IgD-negative memory B cell (primary cell): ENCODE results near the gene GABRB1. TPM values are rescaled to one million over a fixed set of nuclear protein-coding genes. Genes with fewer than 3 reads are reported as not detected.

Experiments
- H3K27ac Mint-ChIP-seq, 3 donors: one replicate each; pipeline ENCODE4 v1.8.0; 2020 to 2022; ENCODE audit warnings: mild to moderate bottlenecking in 3 of 3, mixed read lengths in 3 of 3, moderate library complexity in 1 of 3
- H3K27me3 Mint-ChIP-seq: one replicate; pipeline ENCODE4 v1.8.0; 2021; ENCODE audit warnings: mixed read lengths
- H3K36me3 Mint-ChIP-seq: one replicate; pipeline ENCODE4 v1.8.0; 2020; ENCODE audit warnings: mild to moderate bottlenecking, mixed read lengths
- H3K4me1 Mint-ChIP-seq, 3 donors: one replicate each; pipeline ENCODE4 v1.8.0; 2020 to 2022; ENCODE audit warnings: mixed read lengths in 3 of 3, mild to moderate bottlenecking in 1 of 3
- H3K4me3 Mint-ChIP-seq, 4 donors: one replicate each; pipeline ENCODE4 v1.8.0; 2020 to 2022; ENCODE audit warnings: mild to moderate bottlenecking in 4 of 4, mixed read lengths in 4 of 4, moderate library complexity in 3 of 4
- H3K9me3 Mint-ChIP-seq, 3 donors: one replicate each; pipeline ENCODE4 v1.8.0; 2020 to 2021; ENCODE audit warnings: mixed read lengths in 3 of 3, mild to moderate bottlenecking in 1 of 3
- polyA plus RNA-seq: library from polyadenylated mRNA; unstranded; fragments of 300-500 nt; fragmentation: Illumina TruSeq; gene quantifications from one replicate; pipeline ENCODE4 v1.2.3, GENCODE V29; 2021

GABRB1 gene
- polyA plus RNA-seq, 1 donor from 2014 or later = not detected

GRCh38 chr4:47120783-47121182 lies 89.4 kb downstream of the GABRB1 start:
- Mint-ChIP-seq H3K9me3 (peaks cover 0 to 2% (median 2%) of the 10 kb centered on the region in 3 donors), H3K4me1 (no peaks in the 10 kb centered on the region), H3K36me3 (no peaks in the 10 kb centered on the region), H3K27ac (no peak overlapping the region), H3K27me3 (peaks cover 4% of the 10 kb centered on the region), H3K4me3 (no peak overlapping the region)

- H3K36me3 Mint-ChIP-seq = no peaks in the 10 kb centered on the region
- no peaks in the 10 kb centered on the region for H3K4me1 Mint-ChIP-seq
- no peak overlapping the region for H3K4me3 Mint-ChIP-seq
- no peak overlapping the region for H3K27ac Mint-ChIP-seq
- H3K9me3 Mint-ChIP-seq = peaks cover 0 to 2% (median 0%) of the 10 kb centered on the region in 3 donors
- peaks cover 2% of the 10 kb centered on the region for H3K27me3 Mint-ChIP-seq
Observed at GRCh38 chr4:47122592-47123291, 91.4 kb downstream of the GABRB1 start.

- Mint-ChIP-seq H3K27ac (no peak overlapping the region), H3K4me3 (no peak overlapping the region), H3K36me3 (no peaks in the 10 kb centered on the region), H3K4me1 (peaks cover 0 to 2% (median 0%) of the 10 kb centered on the region in 3 donors), H3K27me3 (no peaks in the 10 kb centered on the region), H3K9me3 (peaks cover 0 to 2% (median 0%) of the 10 kb centered on the region in 3 donors)
Observed at GRCh38 chr4:47128991-47129390, 97.6 kb downstream of the GABRB1 start.

GRCh38 chr4:47135210-47135609 lies 103.8 kb downstream of the GABRB1 start:
- Mint-ChIP-seq H3K9me3 (peaks cover 0 to 2% (median 0%) of the 10 kb centered on the region in 3 donors), H3K4me3 (no peak overlapping the region), H3K27ac (no peak overlapping the region), H3K36me3 (no peaks in the 10 kb centered on the region), H3K27me3 (peaks cover 2% of the 10 kb centered on the region), H3K4me1 (peaks cover 0 to 2% (median 0%) of the 10 kb centered on the region in 3 donors)

- H3K9me3 Mint-ChIP-seq = peaks cover 0 to 2% (median 0%) of the 10 kb centered on the region in 3 donors
- no peak overlapping the region for H3K4me3 Mint-ChIP-seq
- H3K36me3 Mint-ChIP-seq = no peaks in the 10 kb centered on the region
- H3K4me1 Mint-ChIP-seq = no peaks in the 10 kb centered on the region
- no peak overlapping the region for H3K27ac Mint-ChIP-seq
- no peaks in the 10 kb centered on the region for H3K27me3 Mint-ChIP-seq
Observed at GRCh38 chr4:47143261-47143660, 111.9 kb downstream of the GABRB1 start.

- no peaks in the 10 kb centered on the region for H3K36me3 Mint-ChIP-seq
- no peaks in the 10 kb centered on the region for H3K9me3 Mint-ChIP-seq
- H3K4me1 Mint-ChIP-seq = no peaks in the 10 kb centered on the region
- H3K4me3 Mint-ChIP-seq = no peak overlapping the region
- no peak overlapping the region for H3K27ac Mint-ChIP-seq
- H3K27me3 Mint-ChIP-seq = no peaks in the 10 kb centered on the region
Observed at GRCh38 chr4:47145630-47146029, 114.3 kb downstream of the GABRB1 start.

GRCh38 chr4:47154816-47155370 lies 123.5 kb downstream of the GABRB1 start:
- H3K27me3 Mint-ChIP-seq = peaks cover 2% of the 10 kb centered on the region
- no peaks in the 10 kb centered on the region for H3K9me3 Mint-ChIP-seq
- peak overlapping the region in 1 of 3 donors; percentile 7 for H3K27ac Mint-ChIP-seq
- no peaks in the 10 kb centered on the region for H3K36me3 Mint-ChIP-seq
- no peaks in the 10 kb centered on the region for H3K4me1 Mint-ChIP-seq
- no peak overlapping the region for H3K4me3 Mint-ChIP-seq

- H3K27me3 Mint-ChIP-seq = peaks cover 2% of the 10 kb centered on the region
- H3K4me1 Mint-ChIP-seq = no peaks in the 10 kb centered on the region
- H3K4me3 Mint-ChIP-seq = no peak overlapping the region
- H3K27ac Mint-ChIP-seq = no peak overlapping the region
- no peaks in the 10 kb centered on the region for H3K9me3 Mint-ChIP-seq
- no peaks in the 10 kb centered on the region for H3K36me3 Mint-ChIP-seq
Observed at GRCh38 chr4:47155919-47156318, 124.6 kb downstream of the GABRB1 start.

- Mint-ChIP-seq H3K27ac (no peak overlapping the region), H3K36me3 (no peaks in the 10 kb centered on the region), H3K27me3 (no peaks in the 10 kb centered on the region), H3K4me1 (no peaks in the 10 kb centered on the region), H3K9me3 (peaks cover 0 to 1% (median 0%) of the 10 kb centered on the region in 3 donors), H3K4me3 (no peak overlapping the region)
Observed at GRCh38 chr4:47160095-47160494, 128.7 kb downstream of the GABRB1 start.

GRCh38 chr4:47167081-47168035 lies 136.0 kb downstream of the GABRB1 start:
- no peaks in the 10 kb centered on the region for H3K27me3 Mint-ChIP-seq
- H3K4me3 Mint-ChIP-seq = no peak overlapping the region
- peak overlapping the region in 1 of 3 donors; percentile 83 for H3K27ac Mint-ChIP-seq
- peaks cover 0 to 5% (median 1%) of the 10 kb centered on the region in 3 donors for H3K9me3 Mint-ChIP-seq
- no peaks in the 10 kb centered on the region for H3K36me3 Mint-ChIP-seq
- H3K4me1 Mint-ChIP-seq = no peaks in the 10 kb centered on the region

- Mint-ChIP-seq H3K27ac (no peak overlapping the region), H3K4me1 (no peaks in the 10 kb centered on the region)
Observed at GRCh38 chr4:47184083-47184482, 152.7 kb downstream of the GABRB1 start.

GRCh38 chr4:47185761-47186160 lies 154.4 kb downstream of the GABRB1 start:
- no peak overlapping the region for H3K4me3 Mint-ChIP-seq
- no peaks in the 10 kb centered on the region for H3K4me1 Mint-ChIP-seq
- no peak overlapping the region for H3K27ac Mint-ChIP-seq
- no peaks in the 10 kb centered on the region for H3K9me3 Mint-ChIP-seq
- peaks cover 2% of the 10 kb centered on the region for H3K27me3 Mint-ChIP-seq
- H3K36me3 Mint-ChIP-seq = no peaks in the 10 kb centered on the region

More at GRCh38 chr4:47184083-47184482, 152.7 kb downstream of the GABRB1 start:
- no peaks in the 10 kb centered on the region for H3K36me3 Mint-ChIP-seq
- peaks cover 2% of the 10 kb centered on the region for H3K27me3 Mint-ChIP-seq
- no peaks in the 10 kb centered on the region for H3K9me3 Mint-ChIP-seq
- H3K4me3 Mint-ChIP-seq = no peak overlapping the region

GRCh38 chr4:47187608-47188007 lies 156.2 kb downstream of the GABRB1 start:
- no peaks in the 10 kb centered on the region for H3K36me3 Mint-ChIP-seq
- H3K9me3 Mint-ChIP-seq = no peaks in the 10 kb centered on the region
- no peak overlapping the region for H3K27ac Mint-ChIP-seq
- no peaks in the 10 kb centered on the region for H3K27me3 Mint-ChIP-seq
- no peak overlapping the region for H3K4me3 Mint-ChIP-seq
- no peaks in the 10 kb centered on the region for H3K4me1 Mint-ChIP-seq

GRCh38 chr4:47193179-47193578 lies 161.8 kb downstream of the GABRB1 start:
- H3K36me3 Mint-ChIP-seq = no peaks in the 10 kb centered on the region
- no peaks in the 10 kb centered on the region for H3K4me1 Mint-ChIP-seq
- no peaks in the 10 kb centered on the region for H3K9me3 Mint-ChIP-seq
- H3K27ac Mint-ChIP-seq = no peak overlapping the region
- H3K4me3 Mint-ChIP-seq = no peak overlapping the region
- peaks cover 2% of the 10 kb centered on the region for H3K27me3 Mint-ChIP-seq

- H3K4me1 Mint-ChIP-seq = no peaks in the 10 kb centered on the region
- no peak overlapping the region for H3K27ac Mint-ChIP-seq
- no peaks in the 10 kb centered on the region for H3K36me3 Mint-ChIP-seq
- peaks cover 2% of the 10 kb centered on the region for H3K27me3 Mint-ChIP-seq
- H3K9me3 Mint-ChIP-seq = no peaks in the 10 kb centered on the region
- H3K4me3 Mint-ChIP-seq = no peak overlapping the region
Observed at GRCh38 chr4:47194036-47194737, 162.8 kb downstream of the GABRB1 start.
